WTC11 (cell line): ENCODE measurements around the gene DPH1.

Source experiments
- CTCF ChIP-seq: fragments of 200-600 bp; IDR thresholded peaks from 2 replicates; pipeline ENCODE4 v1.8.0; 2022; ENCODE audit warnings: antibody characterized with exemption
- TEAD4 ChIP-seq: sonication (generic); formaldehyde crosslinking; IDR thresholded peaks from 2 replicates; pipeline ENCODE4 v1.8.0; 2022; ENCODE audit warnings: mild to moderate bottlenecking, missing genetic modification reagents
- TF ChIP-seq, protein P1 (sequence below): sonication (generic); formaldehyde crosslinking; IDR thresholded peaks from 2 replicates; pipeline ENCODE4 v1.8.1; 2023; ENCODE audit warnings: mild to moderate bottlenecking, moderate library complexity, missing genetic modification reagents
- TF ChIP-seq, protein P2 (sequence below): sonication (generic); formaldehyde crosslinking; IDR thresholded peaks from 2 replicates; pipeline ENCODE4 v1.8.0; 2023; ENCODE audit warnings: mild to moderate bottlenecking, missing genetic modification reagents

DNA sequence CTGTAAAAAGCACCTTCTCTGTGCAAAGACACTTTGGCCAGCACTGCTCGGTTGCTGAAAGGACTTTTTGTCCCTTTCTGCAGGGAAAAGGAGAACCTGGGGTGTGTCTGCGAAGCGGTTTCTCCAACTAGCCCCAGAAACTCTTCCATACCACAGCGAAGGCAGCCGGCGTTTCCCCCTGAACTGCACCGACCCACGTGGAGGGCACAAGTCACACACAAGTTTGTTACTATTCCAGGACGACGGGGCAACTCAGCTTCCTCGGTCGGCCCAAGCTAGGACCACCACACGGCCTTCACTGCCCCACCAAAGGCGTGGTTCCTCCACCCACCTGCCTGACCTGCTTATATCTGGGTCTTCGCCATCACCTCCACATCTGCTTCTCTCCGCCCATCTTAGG is 6.7 kb upstream of the DPH1 start:
- TF ChIP-seq TEAD4 (no peak), CTCF (no peak)
- TF ChIP-seq, protein P1, sequence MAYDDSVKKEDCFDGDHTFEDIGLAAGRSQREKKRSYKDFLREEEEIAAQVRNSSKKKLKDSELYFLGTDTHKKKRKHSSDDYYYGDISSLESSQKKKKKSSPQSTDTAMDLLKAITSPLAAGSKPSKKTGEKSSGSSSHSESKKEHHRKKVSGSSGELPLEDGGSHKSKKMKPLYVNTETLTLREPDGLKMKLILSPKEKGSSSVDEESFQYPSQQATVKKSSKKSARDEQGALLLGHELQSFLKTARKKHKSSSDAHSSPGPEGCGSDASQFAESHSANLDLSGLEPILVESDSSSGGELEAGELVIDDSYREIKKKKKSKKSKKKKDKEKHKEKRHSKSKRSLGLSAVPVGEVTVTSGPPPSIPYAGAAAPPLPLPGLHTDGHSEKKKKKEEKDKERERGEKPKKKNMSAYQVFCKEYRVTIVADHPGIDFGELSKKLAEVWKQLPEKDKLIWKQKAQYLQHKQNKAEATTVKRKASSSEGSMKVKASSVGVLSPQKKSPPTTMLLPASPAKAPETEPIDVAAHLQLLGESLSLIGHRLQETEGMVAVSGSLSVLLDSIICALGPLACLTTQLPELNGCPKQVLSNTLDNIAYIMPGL (CRISPR knock-in tag) = no peak
- TF ChIP-seq, protein P2, sequence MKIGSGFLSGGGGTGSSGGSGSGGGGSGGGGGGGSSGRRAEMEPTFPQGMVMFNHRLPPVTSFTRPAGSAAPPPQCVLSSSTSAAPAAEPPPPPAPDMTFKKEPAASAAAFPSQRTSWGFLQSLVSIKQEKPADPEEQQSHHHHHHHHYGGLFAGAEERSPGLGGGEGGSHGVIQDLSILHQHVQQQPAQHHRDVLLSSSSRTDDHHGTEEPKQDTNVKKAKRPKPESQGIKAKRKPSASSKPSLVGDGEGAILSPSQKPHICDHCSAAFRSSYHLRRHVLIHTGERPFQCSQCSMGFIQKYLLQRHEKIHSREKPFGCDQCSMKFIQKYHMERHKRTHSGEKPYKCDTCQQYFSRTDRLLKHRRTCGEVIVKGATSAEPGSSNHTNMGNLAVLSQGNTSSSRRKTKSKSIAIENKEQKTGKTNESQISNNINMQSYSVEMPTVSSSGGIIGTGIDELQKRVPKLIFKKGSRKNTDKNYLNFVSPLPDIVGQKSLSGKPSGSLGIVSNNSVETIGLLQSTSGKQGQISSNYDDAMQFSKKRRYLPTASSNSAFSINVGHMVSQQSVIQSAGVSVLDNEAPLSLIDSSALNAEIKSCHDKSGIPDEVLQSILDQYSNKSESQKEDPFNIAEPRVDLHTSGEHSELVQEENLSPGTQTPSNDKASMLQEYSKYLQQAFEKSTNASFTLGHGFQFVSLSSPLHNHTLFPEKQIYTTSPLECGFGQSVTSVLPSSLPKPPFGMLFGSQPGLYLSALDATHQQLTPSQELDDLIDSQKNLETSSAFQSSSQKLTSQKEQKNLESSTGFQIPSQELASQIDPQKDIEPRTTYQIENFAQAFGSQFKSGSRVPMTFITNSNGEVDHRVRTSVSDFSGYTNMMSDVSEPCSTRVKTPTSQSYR (CRISPR knock-in tag) = no peak
